ENCODE data around the gene MRPL2. TPM values are rescaled to one million over a fixed set of nuclear protein-coding genes. Genes with fewer than 3 reads are reported as not detected.

Gene MRPL2
- polyA plus RNA-seq, 1 donor (not counting 4 experiments of a cell fraction or from before 2014, with no cell fraction given), result 27.4 TPM

DNA sequence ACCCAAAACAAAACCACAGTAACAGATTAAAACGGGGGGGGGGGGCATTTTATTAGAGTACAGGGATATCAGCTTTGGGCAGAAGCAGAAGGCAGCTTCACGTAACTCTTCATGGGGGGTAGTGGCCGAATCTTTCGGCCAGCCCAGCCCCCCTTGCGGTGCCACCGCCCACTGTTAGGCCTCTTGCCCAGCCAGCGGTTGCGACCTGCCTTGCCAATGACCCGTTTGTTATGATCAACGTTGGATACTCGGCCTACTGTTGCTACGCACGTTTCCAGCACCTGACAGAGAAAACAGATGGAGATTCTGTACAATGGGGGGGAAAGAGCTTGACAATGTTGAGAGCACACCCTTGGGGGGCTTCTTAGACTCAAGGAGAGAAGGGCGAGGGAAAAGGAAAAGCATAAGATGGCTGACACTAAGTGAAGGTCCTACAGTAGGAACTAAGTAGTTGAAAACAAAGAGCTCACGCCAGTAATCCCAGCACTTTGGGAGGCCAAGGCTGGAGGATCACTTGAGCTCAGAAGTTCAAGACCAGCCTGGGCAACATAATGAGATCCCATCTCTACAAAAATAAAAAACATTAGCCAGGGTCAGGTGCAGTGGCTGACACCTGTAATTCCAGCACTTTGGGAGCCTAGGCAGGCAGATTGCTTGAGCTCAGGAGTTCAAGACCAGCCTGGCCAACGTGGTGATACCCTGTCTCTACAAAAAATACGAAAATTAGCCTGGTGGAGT, 4.9 kb downstream of the MRPL2 start:
- H3K4me1 ChIP-seq (ENCODE audit: control insufficient read depth, extremely low read depth, insufficient read depth, low read length), result peaks cover 23% of the 10 kb centered on the region
- H3K79me2 ChIP-seq (ENCODE audit: control insufficient read depth, insufficient read depth, low read length), result peaks cover 26% of the 10 kb centered on the region
- TF ChIP-seq, protein P1, sequence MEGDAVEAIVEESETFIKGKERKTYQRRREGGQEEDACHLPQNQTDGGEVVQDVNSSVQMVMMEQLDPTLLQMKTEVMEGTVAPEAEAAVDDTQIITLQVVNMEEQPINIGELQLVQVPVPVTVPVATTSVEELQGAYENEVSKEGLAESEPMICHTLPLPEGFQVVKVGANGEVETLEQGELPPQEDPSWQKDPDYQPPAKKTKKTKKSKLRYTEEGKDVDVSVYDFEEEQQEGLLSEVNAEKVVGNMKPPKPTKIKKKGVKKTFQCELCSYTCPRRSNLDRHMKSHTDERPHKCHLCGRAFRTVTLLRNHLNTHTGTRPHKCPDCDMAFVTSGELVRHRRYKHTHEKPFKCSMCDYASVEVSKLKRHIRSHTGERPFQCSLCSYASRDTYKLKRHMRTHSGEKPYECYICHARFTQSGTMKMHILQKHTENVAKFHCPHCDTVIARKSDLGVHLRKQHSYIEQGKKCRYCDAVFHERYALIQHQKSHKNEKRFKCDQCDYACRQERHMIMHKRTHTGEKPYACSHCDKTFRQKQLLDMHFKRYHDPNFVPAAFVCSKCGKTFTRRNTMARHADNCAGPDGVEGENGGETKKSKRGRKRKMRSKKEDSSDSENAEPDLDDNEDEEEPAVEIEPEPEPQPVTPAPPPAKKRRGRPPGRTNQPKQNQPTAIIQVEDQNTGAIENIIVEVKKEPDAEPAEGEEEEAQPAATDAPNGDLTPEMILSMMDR (optimal IDR thresholded peaks at IDR 0.05 in 1 of 3, IDR thresholded peaks at IDR 0.05 in 1 of 3, conservative IDR thresholded peaks at IDR 0.05 in 1 of 3; ENCODE audit: extremely low read depth in 1 of 3, insufficient read depth in 2 of 3, low read length in 3 of 3), result no peak
- TF ChIP-seq EZH2 (IDR thresholded peaks at IDR 0.05; ENCODE audit: low read length), result no peak
- H3K36me3 ChIP-seq (ENCODE audit: control insufficient read depth in 2 of 2, extremely low read depth in 1 of 2, insufficient read depth in 2 of 2, low read length in 2 of 2), result peaks cover 14 to 22% of the 10 kb centered on the region in 2 experiments
- peak overlapping the region; percentile 94 for H3K9ac ChIP-seq (ENCODE audit: control insufficient read depth, extremely low read depth, insufficient read depth, low read length)
- H4K20me1 ChIP-seq (ENCODE audit: control insufficient read depth, extremely low read depth, insufficient read depth, low read length), result no peaks in the 10 kb centered on the region
- no peaks in the 10 kb centered on the region for H3K27me3 ChIP-seq (ENCODE audit: control insufficient read depth, extremely low read depth, insufficient read depth, low read length)
- H3K4me3 ChIP-seq (ENCODE audit: control insufficient read depth in 2 of 3, extremely low read depth in 1 of 3, insufficient read depth in 2 of 3, low read depth in 1 of 3, low read length in 3 of 3), result peak overlapping the region in 2 of 3 experiments; percentile 90 to 94
- no peaks in the 10 kb centered on the region for H3K9me3 ChIP-seq (ENCODE audit: control insufficient read depth, low read depth, low read length)
- no peaks in the 10 kb centered on the region for H3K9me1 ChIP-seq (ENCODE audit: control insufficient read depth, extremely low read depth, insufficient read depth, low read length)
- no peak overlapping the region for H2AFZ ChIP-seq (ENCODE audit: control insufficient read depth, low read length)
- FAIRE-seq (no peak), DNase-seq (ENCODE audit: low read depth, low spot score) (no peak)
- peak overlapping the region; percentile 95 for H3K4me2 ChIP-seq (ENCODE audit: control insufficient read depth, extremely low read depth, insufficient read depth, low read depth, low read length)
- peak overlapping the region; percentile 86 for H3K27ac ChIP-seq (ENCODE audit: control insufficient read depth, insufficient read depth, low read length)
- dilution Hi-C loops (cut with MboI; ENCODE audit: extremely low pct_ligation_motif_present, low sequenced_read_pairs), result no loop called here

DNA sequence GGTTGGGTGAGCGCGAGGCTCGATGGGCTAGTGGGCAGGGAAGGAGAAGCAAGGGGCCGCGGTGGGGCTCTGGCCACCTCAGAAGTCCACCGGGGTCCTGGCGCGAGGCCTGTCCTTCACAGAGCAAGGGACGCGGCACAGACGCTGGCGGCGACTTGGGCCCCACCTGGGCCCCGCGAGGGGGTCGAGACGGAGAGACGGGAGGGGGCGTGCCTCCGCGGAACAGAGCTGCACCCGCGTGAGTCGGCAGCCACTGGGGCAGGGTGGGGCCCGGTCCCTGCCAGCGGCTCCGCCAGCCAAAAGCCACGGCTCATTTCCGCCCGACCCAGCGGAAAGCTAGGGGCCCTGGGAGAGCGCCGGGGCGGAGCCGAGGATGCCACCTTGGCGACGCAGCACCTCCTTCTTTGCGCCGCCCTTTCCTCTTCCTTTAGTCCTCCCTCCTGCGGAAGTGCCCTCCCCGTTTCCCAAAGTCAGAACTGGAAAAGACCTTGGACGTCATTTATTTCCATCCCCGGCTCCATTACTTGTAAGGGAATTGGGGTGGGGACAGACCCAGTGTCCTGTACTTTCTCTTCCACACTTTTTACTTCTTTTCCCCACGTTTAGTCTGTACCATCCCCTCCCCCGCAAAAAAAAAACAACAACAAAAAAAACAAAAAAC, 5.6 kb downstream of the MRPL2 start, which contains the start of gene CUL7:
CUL7 (minus strand) TSS at position 307 of the 661 bp plus-strand sequence. CDS start 1,063 bp downstream, outside the sequence.
- no peaks in the 10 kb centered on the region for H3K27me3 ChIP-seq (ENCODE audit: control insufficient read depth, extremely low read depth, insufficient read depth, low read length)
- dilution Hi-C loops (cut with MboI; ENCODE audit: extremely low pct_ligation_motif_present, low sequenced_read_pairs), result no loop called here
- H3K4me3 ChIP-seq (ENCODE audit: control insufficient read depth in 2 of 3, extremely low read depth in 1 of 3, insufficient read depth in 2 of 3, low read depth in 1 of 3, low read length in 3 of 3), result peak within 1 kb of the TSS; percentile 90 to 94 (median 90)
- H3K27ac ChIP-seq (ENCODE audit: control insufficient read depth, insufficient read depth, low read length), result peak within 1 kb of the TSS; percentile 86
- peaks cover 21% of the 10 kb centered on the region for H3K79me2 ChIP-seq (ENCODE audit: control insufficient read depth, insufficient read depth, low read length)
- peak within 1 kb of the TSS; percentile 94 for H3K9ac ChIP-seq (ENCODE audit: control insufficient read depth, extremely low read depth, insufficient read depth, low read length)
- peak within 1 kb of the TSS; percentile 95 for H3K4me2 ChIP-seq (ENCODE audit: control insufficient read depth, extremely low read depth, insufficient read depth, low read depth, low read length)
- peaks cover 17 to 28% of the 10 kb centered on the region in 2 experiments for H3K36me3 ChIP-seq (ENCODE audit: control insufficient read depth in 2 of 2, extremely low read depth in 1 of 2, insufficient read depth in 2 of 2, low read length in 2 of 2)
- no peaks in the 10 kb centered on the region for H3K9me3 ChIP-seq (ENCODE audit: control insufficient read depth, low read depth, low read length)
- FAIRE-seq (no peak), DNase-seq (ENCODE audit: low read depth, low spot score) (peak; percentile 49)
- H3K4me1 ChIP-seq (ENCODE audit: control insufficient read depth, extremely low read depth, insufficient read depth, low read length), result peaks cover 23% of the 10 kb centered on the region
- no peaks in the 10 kb centered on the region for H3K9me1 ChIP-seq (ENCODE audit: control insufficient read depth, extremely low read depth, insufficient read depth, low read length)
- no peaks in the 10 kb centered on the region for H4K20me1 ChIP-seq (ENCODE audit: control insufficient read depth, extremely low read depth, insufficient read depth, low read length)
- TF ChIP-seq EZH2 (IDR thresholded peaks at IDR 0.05; ENCODE audit: low read length), result no peak
- TF ChIP-seq, protein P1 (optimal IDR thresholded peaks at IDR 0.05 in 1 of 3, IDR thresholded peaks at IDR 0.05 in 1 of 3, conservative IDR thresholded peaks at IDR 0.05 in 1 of 3; ENCODE audit: extremely low read depth in 1 of 3, insufficient read depth in 2 of 3, low read length in 3 of 3), result peak in 1 of 3 experiments; percentile 18
- peak within 1 kb of the TSS; percentile 1 for H2AFZ ChIP-seq (ENCODE audit: control insufficient read depth, low read length)
